ENCODE measurements around the gene IQCC. TPM values are rescaled to one million over a fixed set of nuclear protein-coding genes. Genes with fewer than 3 reads are reported as not detected.

Gene IQCC
- total RNA-seq, 2 donors from 2014 or later, result 4.6 to 7.2 TPM

DNA sequence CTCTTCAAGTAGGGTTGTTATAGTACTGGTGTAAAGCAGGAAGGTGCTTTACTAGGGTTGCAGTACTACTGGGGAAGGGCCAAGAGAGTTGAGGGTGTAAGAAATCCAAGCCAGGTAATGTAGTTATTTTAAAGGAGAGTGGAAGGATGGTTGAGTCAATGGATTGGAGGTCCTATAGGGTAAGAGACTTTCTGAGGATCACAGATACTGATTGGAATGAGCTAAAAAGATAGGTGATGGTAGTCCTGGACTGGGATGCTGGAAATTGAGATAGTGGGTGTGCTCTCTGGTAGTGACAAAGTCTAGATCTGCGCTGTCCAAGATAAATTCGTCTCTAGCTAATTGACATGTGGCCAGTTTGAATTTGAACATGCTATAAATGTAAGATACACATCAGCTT lies 19.0 kb upstream of the IQCC start:
- no peaks in the 10 kb centered on the region for H3K9me3 Mint-ChIP-seq
- DNase-seq (ENCODE audit: low spot score in 2 of 2), result no peak
- H3K36me3 Mint-ChIP-seq, result peaks cover 45 to 63% of the 10 kb centered on the region in 2 donors
- no peak for ATAC-seq
- peak overlapping the region; percentile 48 to 91 for H3K27ac Mint-ChIP-seq

DNA sequence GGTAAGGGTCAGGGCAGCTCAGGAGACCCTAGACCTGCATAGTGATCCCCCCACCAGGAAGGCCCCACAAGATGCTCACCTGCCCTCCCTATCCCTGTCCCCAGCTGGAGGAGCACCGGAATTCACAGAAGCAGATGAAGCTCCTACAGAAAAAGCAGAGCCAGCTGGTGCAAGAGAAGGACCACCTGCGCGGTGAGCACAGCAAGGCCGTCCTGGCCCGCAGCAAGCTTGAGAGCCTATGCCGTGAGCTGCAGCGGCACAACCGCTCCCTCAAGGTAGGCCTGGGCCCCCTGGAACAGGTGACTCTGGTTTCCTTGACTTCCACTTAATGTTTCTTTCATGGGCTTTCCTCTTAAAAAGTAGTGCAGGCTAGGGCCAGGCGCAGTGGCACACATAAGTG lies 17.6 kb upstream of the IQCC start:
- H3K9me3 Mint-ChIP-seq, result no peaks in the 10 kb centered on the region
- peaks cover 56 to 63% of the 10 kb centered on the region in 2 donors for H3K36me3 Mint-ChIP-seq
- DNase-seq (ENCODE audit: low spot score in 2 of 2) (no peak), ATAC-seq (no peak)
- H3K27ac Mint-ChIP-seq, result peak overlapping the region in 1 of 2 donors; percentile 63

DNA sequence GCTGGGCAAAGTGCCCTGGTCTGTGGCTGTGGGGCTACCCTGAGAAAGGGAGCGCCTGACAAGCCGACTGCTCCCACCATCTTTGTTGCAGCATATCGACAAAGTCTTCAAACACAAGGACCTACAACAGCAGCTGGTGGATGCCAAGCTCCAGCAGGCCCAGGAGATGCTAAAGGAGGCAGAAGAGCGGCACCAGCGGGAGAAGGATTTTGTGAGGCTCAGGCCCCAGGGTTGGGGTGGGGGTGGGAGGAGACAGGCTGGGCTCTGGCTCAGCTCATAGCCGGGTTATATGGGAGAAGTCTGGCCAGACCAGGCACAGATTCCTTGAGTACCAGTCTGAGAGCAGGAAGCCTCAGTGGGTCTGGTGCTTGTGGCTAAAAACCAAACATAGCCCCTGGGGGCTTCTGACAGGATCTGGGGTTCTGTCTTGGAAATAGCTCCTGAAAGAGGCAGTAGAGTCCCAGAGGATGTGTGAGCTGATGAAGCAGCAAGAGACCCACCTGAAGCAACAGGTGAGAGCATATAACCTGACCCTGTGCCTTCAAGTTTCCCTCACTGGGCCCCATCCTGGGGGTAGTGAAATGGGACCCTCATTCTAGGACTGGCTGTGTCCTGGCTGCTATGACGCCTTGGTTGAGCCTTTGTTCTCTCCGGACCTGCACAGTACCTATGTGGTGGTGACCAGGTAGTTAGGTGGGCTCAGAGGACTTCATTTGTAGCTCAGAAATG lies 13.1 kb upstream of the IQCC start:
- Mint-ChIP-seq H3K36me3 (peaks cover 60 to 73% of the 10 kb centered on the region in 2 donors), H3K27ac (peak overlapping the region in 1 of 2 donors; percentile 50), H3K9me3 (no peaks in the 10 kb centered on the region)
- ATAC-seq, result no peak
- no peak for DNase-seq (ENCODE audit: low spot score in 2 of 2)

- H3K27ac Mint-ChIP-seq, result no peak overlapping the region
- no peaks in the 10 kb centered on the region for H3K9me3 Mint-ChIP-seq
- DNase-seq (ENCODE audit: low spot score in 2 of 2) (no peak), ATAC-seq (no peak)
- H3K36me3 Mint-ChIP-seq, result peaks cover 53 to 62% of the 10 kb centered on the region in 2 donors
Measured at GRCh38 chr1:32194984-32195383, 10.5 kb upstream of the IQCC start.

DNA sequence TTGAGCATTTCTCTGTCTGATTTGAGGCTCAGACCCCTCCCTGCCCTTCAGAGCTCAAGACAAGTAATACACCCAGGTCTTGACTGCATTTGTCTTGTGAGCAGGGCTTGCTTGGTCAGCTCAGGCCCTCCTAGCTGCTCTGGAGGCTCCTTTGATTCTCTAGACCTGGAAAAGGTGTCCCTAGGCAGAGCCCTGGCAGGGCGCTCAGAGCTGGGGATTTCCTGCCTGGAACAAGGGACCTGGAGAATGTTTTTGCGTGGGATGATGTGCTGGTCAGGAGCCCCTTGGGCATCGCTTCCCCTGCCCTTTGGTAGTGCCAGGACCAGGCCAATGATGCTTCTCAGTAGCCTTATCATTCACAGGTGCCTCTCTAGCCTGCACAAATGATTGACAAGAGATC lies 9.9 kb upstream of the IQCC start:
- no peak overlapping the region for H3K27ac Mint-ChIP-seq
- no peak for DNase-seq (ENCODE audit: low spot score in 2 of 2)
- H3K9me3 Mint-ChIP-seq, result no peaks in the 10 kb centered on the region
- H3K36me3 Mint-ChIP-seq, result peaks cover 51 to 58% of the 10 kb centered on the region in 2 donors
- ATAC-seq, result no peak

GRCh38 chr1:32195972-32196823 lies 9.3 kb upstream of the IQCC start:
- peaks cover 51 to 57% of the 10 kb centered on the region in 2 donors for H3K36me3 Mint-ChIP-seq

GRCh38 chr1:32197074-32197473 lies 8.4 kb upstream of the IQCC start:
- H3K9me3 Mint-ChIP-seq, result no peaks in the 10 kb centered on the region
- ATAC-seq, result no peak
- H3K27ac Mint-ChIP-seq, result peak overlapping the region; percentile 67 to 93
- DNase-seq (ENCODE audit: low spot score in 2 of 2), result no peak
- peaks cover 48 to 52% of the 10 kb centered on the region in 2 donors for H3K36me3 Mint-ChIP-seq

More at GRCh38 chr1:32195972-32196823, 9.3 kb upstream of the IQCC start:
- no peaks in the 10 kb centered on the region for H3K9me3 Mint-ChIP-seq
- no peak for DNase-seq (ENCODE audit: low spot score in 2 of 2)
- ATAC-seq, result no peak
- peak overlapping the region; percentile 67 to 86 for H3K27ac Mint-ChIP-seq

- Mint-ChIP-seq H3K9me3 (no peaks in the 10 kb centered on the region), H3K27ac (peak overlapping the region; percentile 67 to 93), H3K36me3 (peaks cover 40 to 44% of the 10 kb centered on the region in 2 donors)
- DNase-seq (ENCODE audit: low spot score in 2 of 2), result no peak
- ATAC-seq, result no peak
Measured at GRCh38 chr1:32197837-32198236, 7.6 kb upstream of the IQCC start.

GRCh38 chr1:32198237-32199042 lies 7.0 kb upstream of the IQCC start:
- ATAC-seq (no peak), DNase-seq (ENCODE audit: low spot score in 2 of 2) (no peak)
- no peaks in the 10 kb centered on the region for H3K9me3 Mint-ChIP-seq
- H3K36me3 Mint-ChIP-seq, result peaks cover 35 to 39% of the 10 kb centered on the region in 2 donors
- H3K27ac Mint-ChIP-seq, result peak overlapping the region; percentile 22 to 66

- peak overlapping the region in 1 of 2 donors; percentile 73 for H3K27ac Mint-ChIP-seq
Measured at GRCh38 chr1:32199043-32199716, 6.3 kb upstream of the IQCC start.

GRCh38 chr1:32199717-32200072 lies 5.8 kb upstream of the IQCC start:
- Mint-ChIP-seq H3K36me3 (peaks cover 26 to 27% of the 10 kb centered on the region in 2 donors), H3K27ac (peak overlapping the region in 1 of 2 donors; percentile 73)

More at GRCh38 chr1:32199043-32199716, 6.3 kb upstream of the IQCC start:
- Mint-ChIP-seq H3K36me3 (peaks cover 29 to 32% of the 10 kb centered on the region in 2 donors), H3K9me3 (no peaks in the 10 kb centered on the region)
- ATAC-seq, result no peak
- no peak for DNase-seq (ENCODE audit: low spot score in 2 of 2)

DNA sequence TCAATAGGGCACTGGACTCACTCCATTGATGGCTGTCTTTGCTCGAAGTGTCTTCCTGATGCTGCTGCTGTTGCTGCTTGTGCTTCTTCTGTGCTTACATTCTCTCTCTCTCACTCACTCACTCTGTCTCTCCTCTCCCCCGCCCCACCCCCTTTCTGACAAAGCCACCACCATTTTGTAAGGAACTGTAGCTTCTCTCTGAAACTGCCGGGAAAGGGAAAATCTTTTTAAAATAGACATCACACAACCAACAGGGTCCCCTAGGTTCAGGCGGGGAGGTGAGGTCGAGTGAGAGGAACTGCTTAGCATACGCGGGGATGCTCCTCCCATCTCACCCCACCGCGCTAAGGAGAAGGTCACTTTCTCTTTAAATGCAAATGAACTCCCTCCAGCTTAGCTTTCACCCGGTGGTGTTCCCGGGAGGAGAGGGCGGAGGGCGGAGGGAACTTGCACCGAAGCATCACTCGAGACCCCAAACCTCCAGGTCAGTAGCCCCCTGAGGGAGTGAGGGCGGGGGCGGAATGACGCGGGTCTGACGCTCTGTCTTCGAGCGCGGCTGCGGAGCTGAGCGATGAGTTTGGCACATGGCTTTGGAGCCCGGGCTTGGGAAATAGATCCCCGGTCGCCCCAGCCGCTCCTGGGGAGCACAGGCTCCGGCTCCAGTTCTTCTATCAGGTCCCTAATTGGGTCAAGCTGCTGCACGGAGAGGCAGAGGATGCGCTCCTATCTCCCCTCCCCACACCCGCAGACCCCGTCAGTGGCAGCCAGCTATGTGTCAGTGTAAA lies 5.1 kb upstream of the IQCC start, which contains the start of gene CCDC28B:
Gene CCDC28B (plus strand): TSS at position 370 of the 785 bp plus-strand sequence. CDS start 1,341 bp downstream, outside the sequence.
- peaks cover 21 to 26% of the 10 kb centered on the region in 2 donors for H3K36me3 Mint-ChIP-seq
- DNase-seq (ENCODE audit: low spot score in 2 of 2) (peak; percentile 54 to 73), ATAC-seq (peak; percentile 49 to 53)
- no peaks in the 10 kb centered on the region for H3K9me3 Mint-ChIP-seq
- peak within 1 kb of the TSS; percentile 73 to 95 for H3K27ac Mint-ChIP-seq

More at GRCh38 chr1:32199717-32200072, 5.8 kb upstream of the IQCC start:
- ATAC-seq (no peak), DNase-seq (ENCODE audit: low spot score in 2 of 2) (no peak)
- H3K9me3 Mint-ChIP-seq, result no peaks in the 10 kb centered on the region

DNA sequence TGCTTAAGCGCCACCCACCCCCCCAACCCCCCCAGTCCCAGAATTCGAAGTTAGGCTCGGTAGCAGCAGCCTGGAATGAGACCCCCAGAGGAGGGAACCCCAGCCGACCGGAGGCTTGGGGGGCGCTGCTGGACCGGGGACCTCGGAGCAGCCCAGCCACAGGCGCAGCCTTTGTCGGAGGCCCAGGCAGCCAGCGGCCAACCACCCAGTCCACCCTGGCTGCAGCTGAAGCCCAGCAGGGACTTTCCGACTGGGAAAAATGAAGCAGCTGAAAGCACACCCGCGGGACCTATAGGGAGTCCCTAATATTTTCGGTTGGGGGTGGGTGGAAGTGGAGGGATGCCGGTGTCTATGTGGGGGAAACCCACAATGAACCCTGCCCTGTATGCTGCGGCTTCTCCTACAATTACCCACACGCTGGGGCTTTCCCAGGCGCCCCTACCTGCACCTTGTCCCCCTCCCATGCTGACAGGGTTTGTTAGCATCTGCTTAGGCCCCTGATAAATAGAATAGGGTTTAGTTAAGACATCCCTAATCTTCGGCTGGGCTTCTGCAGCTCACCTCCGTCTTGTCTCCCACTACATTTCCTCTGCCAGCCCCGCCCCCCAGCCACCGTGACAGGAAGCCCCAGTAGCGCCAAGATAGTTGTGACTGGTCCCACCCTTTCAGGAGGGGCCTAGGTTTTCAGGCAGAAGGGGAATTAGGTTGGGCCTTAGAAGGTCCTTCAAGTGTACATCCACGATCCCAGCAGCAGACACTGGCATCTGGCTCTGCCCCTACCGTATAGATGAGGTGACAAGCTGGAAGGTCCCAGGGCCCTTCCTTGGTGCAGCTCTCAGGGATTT lies 4.2 kb upstream of the IQCC start:
- Mint-ChIP-seq H3K9me3 (no peaks in the 10 kb centered on the region), H3K36me3 (peaks cover 19 to 26% of the 10 kb centered on the region in 2 donors), H3K27ac (peak overlapping the region; percentile 50 to 95)
- ATAC-seq (peak; percentile 51 to 71), DNase-seq (ENCODE audit: low spot score in 2 of 2) (peak; percentile 74 to 84)

DNA sequence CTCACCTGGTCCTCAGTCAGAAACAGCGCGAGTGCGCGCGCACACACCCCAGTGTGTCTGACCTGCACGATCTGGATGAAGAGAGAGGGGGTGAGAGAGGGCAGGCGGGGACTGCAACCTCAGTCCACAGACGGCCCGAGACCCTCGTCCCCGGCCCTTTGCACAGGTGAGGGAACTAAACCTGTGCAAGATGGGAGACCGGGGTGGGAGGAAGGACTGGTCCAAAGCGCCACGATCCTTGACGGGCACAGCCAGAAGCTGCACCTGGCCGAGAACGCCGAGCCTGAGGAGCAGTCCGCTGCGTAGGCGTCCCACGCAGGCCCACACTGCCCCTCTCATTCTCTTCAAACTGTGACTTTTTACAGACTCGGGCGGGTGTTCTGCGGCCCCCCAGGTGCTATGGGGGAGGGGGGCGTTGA lies 519 bp upstream of the IQCC start:
- peak overlapping the region in 1 of 2 donors; percentile 92 for H3K27ac Mint-ChIP-seq

More for the DNA sequence above, 519 bp upstream of the IQCC start:
- DNase-seq (ENCODE audit: low spot score in 2 of 2) (no peak), ATAC-seq (no peak)
- Mint-ChIP-seq H3K36me3 (peaks cover 12 to 19% of the 10 kb centered on the region in 2 donors), H3K9me3 (no peaks in the 10 kb centered on the region)

Measured in activated naive CD4-positive, alpha-beta T cell treated with anti-CD3 and anti-CD28 coated beads, Interleukin-2, amount 50 U/mL, for 72 hours (primary cell).